HFF-Myc (cell line): ENCODE data around the gene COA1.
"Not testable (repeated sequence)": the region's sequence is repeated elsewhere in the genome, so short reads cannot be mapped to it uniquely, and the experiment has no call there.

Experiments
- DNase-seq: peaks from one replicate; pipeline ENCODE4 v3.0.0-alpha.2; 2011; ENCODE audit warnings: low read depth; ENCODE audit errors: extremely low read depth
- H3K4me3 ChIP-seq: replicated peaks from 2 replicates; pipeline ENCODE4 v1.5.1; 2011; ENCODE audit warnings: low read depth, mild to moderate bottlenecking, control low read depth, low read length
- CTCF ChIP-seq: IDR thresholded peaks from 2 replicates; pipeline ENCODE4 v1.5.1; 2012; ENCODE audit warnings: mild to moderate bottlenecking, low read depth, low read length, control low read depth; ENCODE audit errors: missing control alignments

Gene COA1

GRCh38 chr7:43735403-43735801 is 6.1 kb upstream of the COA1 start:
- TF ChIP-seq CTCF = no peak
- no peak overlapping the region for H3K4me3 ChIP-seq
- no peak for DNase-seq

- DNase-seq, H3K4me3 ChIP-seq: not testable (repeated sequence)
Measured at GRCh38 chr7:43734575-43735332, 5.4 kb upstream of the COA1 start.

GRCh38 chr7:43731494-43731893 is 2.2 kb upstream of the COA1 start:
- not testable (repeated sequence) for DNase-seq, H3K4me3 ChIP-seq

- no peak for TF ChIP-seq CTCF
Measured at GRCh38 chr7:43729924-43730248, 563 bp upstream of the COA1 start.

GRCh38 chr7:43727494-43727893 is 1.8 kb downstream of the COA1 start:
- no peak for TF ChIP-seq CTCF
- no peak overlapping the region for H3K4me3 ChIP-seq
- DNase-seq = no peak

More at GRCh38 chr7:43729924-43730248, 563 bp upstream of the COA1 start:
- peak overlapping the region; percentile 98 for H3K4me3 ChIP-seq
- DNase-seq = no peak

GRCh38 chr7:43727003-43727402 is 2.3 kb downstream of the COA1 start:
- TF ChIP-seq CTCF = no peak
- no peak overlapping the region for H3K4me3 ChIP-seq
- DNase-seq = no peak

GRCh38 chr7:43726466-43726865 is 2.9 kb downstream of the COA1 start:
- DNase-seq = no peak
- H3K4me3 ChIP-seq = no peak overlapping the region
- TF ChIP-seq CTCF = no peak

GRCh38 chr7:43725251-43725650 is 4.1 kb downstream of the COA1 start:
- TF ChIP-seq CTCF = no peak
- H3K4me3 ChIP-seq = no peak overlapping the region
- DNase-seq = no peak
